PFSK-1 (cell line): ENCODE measurements around the gene MIAT.

Experiments
- POLR2AphosphoS5 ChIP-seq: IDR thresholded peaks from 2 replicates; pipeline ENCODE4 v1.6.1; 2012; ENCODE audit warnings: low read depth, mild to moderate bottlenecking, control low read depth, low read length, moderate library complexity
- SIN3A ChIP-seq: IDR thresholded peaks from 2 replicates; pipeline ENCODE4 v1.6.1; 2012; ENCODE audit warnings: mild to moderate bottlenecking, low read length, moderate library complexity, borderline replicate concordance; ENCODE audit not compliant: insufficient read depth
- TF ChIP-seq, protein P1 (sequence below), 2 experiments: IDR thresholded peaks; 2 replicates each; pipeline versions ENCODE4 v1.6.1 to v1.8.0; 2011 to 2012; ENCODE audit warnings: low read depth in 2 of 2, low read length in 2 of 2, control low read depth in 1 of 2, inconsistent platforms in 1 of 2, mild to moderate bottlenecking in 1 of 2, moderate library complexity in 1 of 2; ENCODE audit not compliant: insufficient read depth in 1 of 2

DNA sequence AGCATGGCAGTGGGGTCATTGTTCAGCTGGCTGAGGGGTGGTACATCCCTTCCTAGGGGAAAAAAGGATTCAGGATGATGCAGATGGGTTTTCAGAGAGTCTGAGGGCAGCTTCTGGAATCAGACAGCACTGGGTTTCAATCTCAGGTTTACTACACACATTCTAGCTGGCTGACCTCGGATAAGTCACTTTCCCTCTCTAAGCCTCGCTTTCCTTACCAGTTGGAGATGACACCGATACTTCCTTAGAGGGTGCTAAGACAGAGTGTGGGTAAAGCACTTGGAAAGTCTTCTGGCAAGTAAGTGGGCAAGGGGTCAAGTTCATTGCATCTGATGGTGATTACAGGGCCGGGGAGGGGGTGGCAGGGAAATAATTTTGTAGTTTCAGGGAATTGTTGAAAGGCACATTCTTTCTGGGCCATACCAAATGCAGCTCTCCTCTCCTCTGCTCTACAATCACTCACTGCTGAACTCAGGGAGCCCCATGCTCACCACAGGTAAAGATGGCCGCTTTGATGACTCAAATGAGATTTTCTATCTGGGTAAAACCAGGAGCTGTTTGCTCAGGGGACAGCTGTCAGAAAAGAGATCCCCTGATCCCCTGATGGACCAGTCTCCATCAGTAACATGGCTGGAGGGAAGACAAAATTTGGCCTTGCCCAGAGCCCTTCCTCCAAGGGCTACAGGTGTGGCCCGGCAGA lies 6.5 kb upstream of the MIAT start:
- TF ChIP-seq POLR2AphosphoS5 (no peak), SIN3A (no peak)
- TF ChIP-seq, protein P1, sequence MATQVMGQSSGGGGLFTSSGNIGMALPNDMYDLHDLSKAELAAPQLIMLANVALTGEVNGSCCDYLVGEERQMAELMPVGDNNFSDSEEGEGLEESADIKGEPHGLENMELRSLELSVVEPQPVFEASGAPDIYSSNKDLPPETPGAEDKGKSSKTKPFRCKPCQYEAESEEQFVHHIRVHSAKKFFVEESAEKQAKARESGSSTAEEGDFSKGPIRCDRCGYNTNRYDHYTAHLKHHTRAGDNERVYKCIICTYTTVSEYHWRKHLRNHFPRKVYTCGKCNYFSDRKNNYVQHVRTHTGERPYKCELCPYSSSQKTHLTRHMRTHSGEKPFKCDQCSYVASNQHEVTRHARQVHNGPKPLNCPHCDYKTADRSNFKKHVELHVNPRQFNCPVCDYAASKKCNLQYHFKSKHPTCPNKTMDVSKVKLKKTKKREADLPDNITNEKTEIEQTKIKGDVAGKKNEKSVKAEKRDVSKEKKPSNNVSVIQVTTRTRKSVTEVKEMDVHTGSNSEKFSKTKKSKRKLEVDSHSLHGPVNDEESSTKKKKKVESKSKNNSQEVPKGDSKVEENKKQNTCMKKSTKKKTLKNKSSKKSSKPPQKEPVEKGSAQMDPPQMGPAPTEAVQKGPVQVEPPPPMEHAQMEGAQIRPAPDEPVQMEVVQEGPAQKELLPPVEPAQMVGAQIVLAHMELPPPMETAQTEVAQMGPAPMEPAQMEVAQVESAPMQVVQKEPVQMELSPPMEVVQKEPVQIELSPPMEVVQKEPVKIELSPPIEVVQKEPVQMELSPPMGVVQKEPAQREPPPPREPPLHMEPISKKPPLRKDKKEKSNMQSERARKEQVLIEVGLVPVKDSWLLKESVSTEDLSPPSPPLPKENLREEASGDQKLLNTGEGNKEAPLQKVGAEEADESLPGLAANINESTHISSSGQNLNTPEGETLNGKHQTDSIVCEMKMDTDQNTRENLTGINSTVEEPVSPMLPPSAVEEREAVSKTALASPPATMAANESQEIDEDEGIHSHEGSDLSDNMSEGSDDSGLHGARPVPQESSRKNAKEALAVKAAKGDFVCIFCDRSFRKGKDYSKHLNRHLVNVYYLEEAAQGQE (IDR thresholded peaks at IDR 0.05; ENCODE audit: insufficient read depth in 1 of 2, low read depth in 2 of 2, low read length in 2 of 2): no peak
